IPS DF 4.7 (cell line): ENCODE data around the gene AKR1E2.
A peak's percentile ranks its signal among the peaks of the same experiment; 100 is the strongest.

Experiments
- DNase-seq: peaks from one replicate; pipeline ENCODE4 v3.0.0-alpha.2; 2013; ENCODE audit warnings: low spot score; ENCODE audit errors: extremely low read depth

AKR1E2 gene

DNA sequence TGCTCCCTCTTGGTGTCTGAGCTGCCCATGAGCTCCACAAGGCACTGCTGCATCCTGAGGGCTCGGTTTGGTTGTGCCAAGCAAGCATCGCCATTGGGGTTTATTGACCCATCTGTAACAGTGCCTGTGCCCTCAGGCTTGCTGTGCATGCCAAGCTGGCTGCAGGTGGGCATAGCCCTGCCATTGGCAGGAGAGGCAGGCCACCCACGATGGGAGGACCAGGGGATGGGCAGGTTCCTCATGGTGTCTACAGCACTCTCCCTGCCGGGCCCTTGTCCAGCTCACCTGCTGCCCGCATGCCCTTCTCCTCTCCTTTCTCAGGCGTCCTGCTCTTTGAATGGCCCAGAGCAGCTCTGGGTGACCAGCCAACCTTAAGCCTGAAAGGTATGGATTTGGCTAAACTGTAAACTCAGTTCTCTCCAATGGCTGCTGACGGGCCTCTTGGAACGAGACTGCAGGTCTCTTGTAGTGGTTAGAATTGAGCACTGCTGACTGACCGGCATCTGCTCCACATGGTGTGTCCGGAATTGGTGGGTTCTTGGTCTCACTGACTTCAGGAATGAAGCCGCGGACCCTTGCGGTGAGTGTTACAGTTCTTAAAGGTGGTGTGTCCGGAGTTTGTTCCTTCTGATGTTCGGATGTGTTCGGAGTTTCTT lies 17.6 kb downstream of the AKR1E2 start:
- no peak for DNase-seq

DNA sequence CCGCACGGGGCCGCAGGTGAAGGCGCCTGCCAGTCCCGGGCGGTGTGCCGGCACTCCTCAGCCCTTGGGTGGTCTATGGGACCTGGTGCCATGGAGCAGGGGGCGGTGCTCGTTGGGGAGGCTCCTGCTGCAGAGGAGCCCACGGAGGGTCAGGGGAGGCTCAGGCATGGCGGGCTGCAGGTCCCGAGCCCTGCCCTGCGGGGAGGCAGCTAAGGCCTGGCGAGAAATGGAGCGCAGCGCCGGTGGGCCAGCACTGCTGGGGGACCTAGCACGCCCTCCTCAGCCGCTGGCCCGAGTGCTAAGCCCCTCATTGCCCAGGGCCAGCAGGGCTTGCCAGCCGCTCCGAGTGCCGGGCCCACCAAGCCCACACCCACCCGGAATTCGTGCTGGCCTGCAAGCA lies 18.9 kb downstream of the AKR1E2 start:
- no peak for DNase-seq

DNA sequence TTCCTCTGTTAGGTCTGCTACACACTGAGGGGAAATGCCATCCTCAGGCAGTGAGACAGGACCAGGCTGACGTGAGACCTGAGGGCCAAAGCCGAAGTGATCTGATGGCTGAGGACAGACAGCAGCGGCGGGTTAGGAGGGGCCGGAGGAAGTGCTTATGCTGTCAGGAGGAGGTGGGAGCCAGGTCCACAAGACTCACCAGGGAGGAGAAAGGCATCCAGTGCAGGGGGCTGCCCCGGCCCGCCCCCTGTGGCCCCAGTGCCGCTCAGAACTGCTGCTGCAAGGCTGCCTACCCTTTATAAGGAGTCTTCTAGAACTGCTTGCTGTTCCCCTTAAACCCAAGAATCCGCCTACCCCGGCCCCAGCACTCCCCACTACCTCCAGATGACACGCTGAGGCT lies 19.8 kb downstream of the AKR1E2 start:
- DNase-seq, result no peak

DNA sequence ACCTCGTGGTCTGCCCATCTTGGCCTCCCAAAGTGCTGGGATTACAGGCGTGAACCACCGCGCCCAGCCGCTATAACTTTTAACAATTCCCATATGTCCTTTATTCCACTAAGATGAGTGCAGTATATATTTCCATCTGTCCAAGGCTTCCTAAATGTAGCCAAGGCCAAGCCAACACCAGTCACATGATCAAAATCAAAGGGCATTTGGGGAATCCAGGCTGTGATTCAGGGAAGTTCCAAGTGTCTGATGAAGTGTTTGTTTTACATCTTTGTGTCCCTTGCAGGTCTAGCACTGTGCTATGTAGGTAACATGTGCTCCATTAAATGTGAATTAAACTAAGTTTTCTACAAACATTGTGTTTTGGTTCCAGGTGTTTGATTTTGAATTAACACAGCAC lies 20.8 kb downstream of the AKR1E2 start:
- DNase-seq, result no peak

DNA sequence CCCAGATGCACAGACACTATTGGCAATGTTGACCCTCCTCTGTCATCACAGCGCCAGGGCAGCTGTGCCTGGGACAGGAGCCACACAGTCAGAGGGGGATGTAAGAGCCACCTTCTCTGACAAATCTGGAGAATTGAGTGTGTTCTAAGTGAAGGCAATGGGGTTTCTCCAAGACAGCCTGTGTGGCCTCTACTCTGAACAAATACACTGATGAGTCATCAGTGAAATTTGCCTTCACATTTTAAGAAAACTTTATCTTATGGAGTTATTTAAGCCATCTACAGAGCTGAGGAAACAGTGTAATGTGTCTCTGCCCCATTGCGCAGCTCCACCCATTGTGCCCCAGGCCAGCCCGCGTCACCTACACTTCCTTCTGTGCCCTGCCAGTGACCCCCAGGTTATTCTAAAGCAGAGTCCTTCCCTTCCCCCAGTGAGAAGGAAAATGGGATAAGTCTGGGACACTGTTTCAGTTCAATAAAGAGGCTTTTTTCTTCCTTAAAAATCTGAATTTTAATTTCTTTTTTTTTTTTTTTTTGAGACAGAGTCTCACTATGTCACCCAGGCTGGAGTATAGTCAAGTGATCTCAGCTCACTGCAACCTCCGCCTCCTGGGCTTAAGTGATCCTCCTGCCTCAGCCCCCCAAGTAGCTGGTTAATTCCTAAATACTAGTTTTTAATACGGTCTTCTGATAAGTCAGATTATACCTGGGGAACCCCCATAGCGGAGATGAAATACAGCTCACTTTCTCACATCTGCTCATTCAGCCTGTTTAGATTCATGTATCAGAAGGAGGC lies 21.8 kb downstream of the AKR1E2 start:
- DNase-seq, result no peak

DNA sequence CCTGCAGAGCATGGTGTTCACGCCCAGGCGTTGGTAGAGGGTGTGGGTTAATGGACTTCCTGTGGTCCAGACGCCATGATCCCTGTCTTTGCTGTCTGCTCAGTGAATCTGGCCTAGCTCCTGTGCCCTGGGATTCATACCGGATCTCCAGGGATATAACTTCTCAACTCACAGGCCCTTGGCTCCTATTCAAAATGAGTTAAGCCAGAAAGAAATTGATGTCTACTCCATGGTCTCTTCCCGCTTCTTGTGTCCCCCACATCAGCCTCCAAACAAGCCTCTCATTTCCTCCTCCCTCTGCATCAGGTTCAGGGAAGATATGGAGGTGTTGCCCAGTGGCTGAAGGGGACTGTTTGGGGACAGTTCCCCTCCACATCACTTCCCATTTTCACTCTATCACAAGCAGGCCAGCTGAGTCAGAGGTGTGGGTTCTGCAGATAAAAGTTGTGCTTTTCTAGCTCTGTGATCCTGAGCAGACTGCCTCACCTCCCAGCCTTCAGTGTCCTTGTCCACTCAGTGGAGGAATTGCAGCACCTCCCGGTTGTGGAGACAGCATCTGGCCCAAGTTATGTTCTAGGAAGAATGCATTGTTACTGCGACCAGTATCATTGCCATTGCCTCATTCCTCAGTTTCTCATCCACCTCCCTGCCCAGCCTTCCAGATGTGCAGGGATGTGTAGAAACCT lies 22.5 kb downstream of the AKR1E2 start:
- no peak for DNase-seq

DNA sequence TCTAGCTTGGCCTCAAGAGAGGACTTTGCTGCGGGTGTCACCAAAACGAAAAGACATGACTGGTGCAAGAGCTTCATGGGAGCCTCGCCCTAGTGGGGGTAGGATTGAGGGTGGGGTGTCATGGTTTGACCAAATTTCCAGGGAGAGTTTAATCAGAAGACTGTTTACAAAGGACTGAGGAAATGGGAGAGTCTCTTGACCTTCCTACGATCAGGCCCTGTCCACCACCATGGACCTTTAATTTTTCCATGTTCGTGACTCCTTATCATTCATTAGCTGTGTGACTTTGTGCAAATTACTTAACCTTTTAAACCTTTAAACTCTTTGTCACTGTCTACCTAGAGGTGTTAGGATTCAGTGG lies 23.0 kb downstream of the AKR1E2 start:
- no peak for DNase-seq

DNA sequence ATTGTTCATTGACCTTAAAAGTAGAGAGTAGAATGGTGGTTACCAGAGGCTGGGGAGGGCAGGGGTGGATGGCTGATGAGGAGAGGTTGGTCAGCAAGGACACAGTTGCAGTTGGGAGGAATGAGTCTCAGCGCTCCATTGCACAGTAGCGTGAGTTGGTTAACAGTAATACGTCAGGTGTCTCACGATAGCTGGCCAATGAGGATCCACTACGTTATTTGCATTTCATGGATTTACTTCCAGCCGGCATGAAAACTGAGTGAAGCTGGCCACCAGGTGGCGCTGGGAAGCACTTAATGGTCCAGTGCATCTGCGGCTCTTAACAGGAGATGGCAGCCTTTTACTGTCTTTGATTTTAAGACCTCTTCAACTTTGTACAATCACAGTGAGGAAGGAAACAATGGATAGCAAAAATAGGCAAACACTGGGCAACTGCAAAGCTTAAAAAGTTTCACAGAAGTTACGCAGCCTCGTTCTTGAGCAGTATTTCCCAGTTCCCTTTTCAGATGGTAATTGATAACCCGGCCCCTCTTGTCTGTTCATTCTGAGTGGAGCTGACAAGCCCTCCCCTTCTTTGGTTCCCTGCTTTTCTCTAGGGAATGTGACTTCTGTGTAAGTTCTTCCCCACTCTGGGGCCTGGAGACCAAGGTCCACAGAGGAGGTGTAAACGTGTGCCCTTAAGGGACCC lies 23.7 kb downstream of the AKR1E2 start:
- peak; percentile 89 for DNase-seq

DNA sequence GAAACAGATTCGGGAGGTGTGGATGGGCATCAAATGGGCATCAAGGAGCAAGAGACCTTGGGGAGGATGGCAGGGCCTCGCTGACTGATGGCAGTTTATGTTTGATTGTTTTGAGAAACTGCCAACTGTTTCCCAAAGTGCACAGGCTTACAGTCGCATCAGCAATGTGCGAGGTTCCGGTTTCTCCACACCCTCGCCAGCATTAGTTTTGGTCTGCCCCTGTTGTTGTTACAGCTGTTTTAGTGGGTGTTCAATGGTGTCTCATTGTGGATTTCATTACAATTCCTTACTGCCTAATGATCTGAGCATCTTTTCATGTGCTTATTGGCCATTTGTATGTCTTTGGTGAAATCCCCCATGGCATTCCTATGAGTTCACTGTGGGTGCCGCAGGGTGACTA lies 24.4 kb downstream of the AKR1E2 start:
- DNase-seq, result no peak

DNA sequence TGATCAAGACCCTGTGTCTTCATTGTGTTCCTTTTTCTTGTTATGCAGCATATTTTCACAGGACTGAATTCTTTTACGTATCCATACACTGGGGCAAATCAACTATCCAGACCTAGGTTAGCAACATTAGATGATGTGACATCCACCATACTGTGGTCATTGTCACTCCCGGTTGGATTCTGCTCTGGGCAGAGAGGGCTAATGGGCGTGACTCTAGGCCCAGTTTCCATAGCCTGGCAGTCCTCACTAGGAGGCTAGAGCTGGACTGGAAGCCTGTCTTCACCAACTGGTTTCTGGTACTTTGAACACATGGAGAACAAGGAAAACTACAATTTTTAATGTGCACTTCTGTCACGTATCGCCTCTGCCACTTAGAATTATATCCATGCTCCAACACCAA lies 25.2 kb downstream of the AKR1E2 start:
- no peak for DNase-seq

DNA sequence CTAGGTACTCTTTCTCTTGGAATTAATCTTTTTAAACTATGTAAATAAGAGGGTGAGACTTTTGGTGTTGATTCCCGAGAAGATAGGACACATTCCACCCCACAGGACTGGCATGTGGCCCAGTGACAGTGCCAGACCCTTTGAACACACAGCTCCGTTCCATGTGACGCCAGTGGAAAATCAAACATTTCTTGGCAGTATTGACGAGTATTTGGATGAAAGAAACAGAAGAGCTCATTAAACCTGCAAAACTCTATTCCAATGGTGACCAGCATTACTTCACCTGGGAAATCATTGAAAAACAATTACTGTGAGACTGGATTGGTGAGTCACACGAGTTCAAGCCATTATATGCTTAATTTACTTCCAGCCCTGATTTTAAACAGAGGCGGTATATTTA lies 25.8 kb downstream of the AKR1E2 start:
- DNase-seq, result no peak

DNA sequence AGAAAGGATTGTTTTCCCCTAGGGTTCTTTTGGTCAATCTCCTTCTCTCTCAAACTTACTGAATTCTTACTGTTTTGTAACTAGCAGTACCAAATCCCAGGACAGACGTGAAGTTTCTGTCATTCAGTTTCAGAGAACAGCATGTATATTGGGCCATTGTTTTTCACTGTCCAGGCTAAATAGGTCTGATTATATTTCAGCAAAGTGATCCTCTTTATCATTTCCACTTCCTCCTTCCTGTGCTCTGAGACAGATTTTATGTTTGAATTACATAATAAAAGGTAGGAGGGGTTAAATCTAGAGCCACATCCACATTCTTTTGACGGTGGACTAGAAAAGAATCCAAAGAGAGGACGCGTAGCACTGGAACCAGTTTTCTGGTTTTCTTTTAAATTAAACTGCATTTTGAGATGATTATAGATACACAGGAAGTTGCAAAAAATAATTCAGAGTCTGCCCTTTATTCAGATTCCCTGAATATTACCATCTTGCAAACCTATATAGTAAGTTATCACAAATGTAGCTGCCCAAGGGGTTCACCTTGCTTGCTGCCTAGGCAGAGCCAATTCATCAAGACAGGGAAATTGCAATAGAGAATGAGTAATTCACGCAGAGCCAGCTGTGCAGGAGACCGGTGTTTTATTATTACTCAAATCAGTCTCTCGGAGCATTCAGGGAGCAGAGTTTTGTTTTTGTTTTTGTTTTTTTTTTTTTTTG lies 40.1 kb downstream of the AKR1E2 start:
- no peak for DNase-seq

DNA sequence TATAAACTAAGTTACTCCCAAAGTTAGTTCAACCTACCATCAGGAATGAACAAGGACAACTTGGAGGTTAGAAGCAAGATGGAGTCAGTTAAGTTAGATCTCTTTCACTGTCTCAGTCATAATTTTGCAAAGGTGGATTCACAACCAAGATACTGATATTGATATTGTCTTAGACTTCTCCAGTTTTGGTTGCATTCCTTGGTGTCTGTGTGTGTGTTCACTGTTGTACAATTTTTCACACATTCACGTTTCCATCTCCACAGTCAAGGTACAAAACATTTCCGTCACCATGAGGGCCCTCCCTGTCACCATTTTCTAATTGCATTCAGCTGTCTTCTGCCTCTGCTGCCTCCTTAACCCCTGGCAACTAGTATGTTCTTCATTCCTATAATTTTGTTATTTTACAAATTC lies 41.1 kb downstream of the AKR1E2 start:
- DNase-seq, result no peak

DNA sequence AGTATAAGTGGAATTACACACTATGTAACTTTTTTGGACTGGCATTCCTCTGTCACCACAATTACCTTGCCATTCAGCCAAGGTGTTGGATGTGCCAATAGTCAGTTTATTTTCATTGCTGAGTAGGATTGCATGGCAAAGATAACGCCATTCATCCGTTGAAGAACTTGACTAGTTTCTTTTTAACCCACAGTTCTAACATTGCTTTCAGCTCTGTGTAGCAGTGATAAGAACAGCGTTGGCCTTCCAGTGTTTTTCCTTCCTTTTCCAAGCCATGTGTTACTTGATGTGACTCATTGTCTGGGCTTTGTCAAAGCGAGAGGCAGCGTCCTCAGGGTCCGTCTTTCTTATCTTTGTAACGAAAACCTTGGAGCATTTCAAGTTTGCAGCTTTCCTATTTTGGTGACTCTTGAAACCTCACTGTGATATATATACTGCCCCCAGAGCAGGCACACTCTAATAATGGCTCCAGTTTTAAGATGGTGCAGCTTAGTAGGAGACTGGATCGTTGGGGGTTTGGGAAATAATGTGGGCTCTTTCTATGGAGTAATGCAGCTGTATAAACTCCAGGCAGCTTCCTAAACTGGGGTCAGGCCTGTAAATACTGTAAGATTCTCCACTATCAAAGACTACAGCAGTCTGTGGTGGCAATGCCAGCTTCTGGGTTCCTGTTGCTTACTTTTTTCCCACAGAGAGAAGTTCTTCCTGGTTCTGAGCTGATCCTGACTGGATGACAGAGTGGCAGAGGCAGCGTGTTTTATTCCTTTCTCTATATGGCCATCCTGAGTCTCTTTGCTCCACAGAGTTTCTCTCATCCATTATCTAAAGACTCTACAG lies 41.7 kb downstream of the AKR1E2 start:
- DNase-seq, result no peak

DNA sequence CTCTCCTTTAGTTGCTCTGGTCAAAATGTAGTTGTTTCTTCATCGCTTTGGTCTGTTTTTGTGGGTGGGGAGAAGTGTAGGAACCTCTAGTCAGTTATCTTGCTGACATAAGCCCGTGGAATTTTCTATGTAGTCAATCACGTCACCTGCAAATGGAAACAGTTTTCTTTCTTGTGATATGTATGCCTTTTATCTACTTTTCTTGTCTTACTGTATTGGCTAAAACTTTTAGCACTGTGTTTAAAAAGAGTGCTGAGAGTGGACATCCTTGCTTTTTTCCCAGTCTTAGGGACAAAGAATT lies 42.3 kb downstream of the AKR1E2 start:
- DNase-seq, result no peak

DNA sequence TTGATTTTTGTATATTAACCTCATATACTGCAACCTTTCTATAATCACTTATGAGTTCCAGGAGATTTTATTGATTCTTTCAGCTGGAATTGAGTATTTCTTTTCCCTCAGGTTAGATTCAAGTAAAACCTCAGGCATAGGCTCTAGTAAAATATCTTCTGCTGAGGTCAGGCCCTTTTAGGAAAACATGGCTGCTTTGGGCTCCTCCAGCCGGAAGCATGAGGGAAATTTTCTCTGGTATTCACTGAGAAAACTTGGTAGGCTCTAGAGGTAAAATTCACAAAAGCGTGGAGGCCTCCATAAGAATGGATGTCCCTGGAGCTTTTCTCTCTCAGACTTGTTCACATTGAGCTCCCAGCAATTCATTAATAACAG lies 56.7 kb downstream of the AKR1E2 start:
- no peak for DNase-seq

DNA sequence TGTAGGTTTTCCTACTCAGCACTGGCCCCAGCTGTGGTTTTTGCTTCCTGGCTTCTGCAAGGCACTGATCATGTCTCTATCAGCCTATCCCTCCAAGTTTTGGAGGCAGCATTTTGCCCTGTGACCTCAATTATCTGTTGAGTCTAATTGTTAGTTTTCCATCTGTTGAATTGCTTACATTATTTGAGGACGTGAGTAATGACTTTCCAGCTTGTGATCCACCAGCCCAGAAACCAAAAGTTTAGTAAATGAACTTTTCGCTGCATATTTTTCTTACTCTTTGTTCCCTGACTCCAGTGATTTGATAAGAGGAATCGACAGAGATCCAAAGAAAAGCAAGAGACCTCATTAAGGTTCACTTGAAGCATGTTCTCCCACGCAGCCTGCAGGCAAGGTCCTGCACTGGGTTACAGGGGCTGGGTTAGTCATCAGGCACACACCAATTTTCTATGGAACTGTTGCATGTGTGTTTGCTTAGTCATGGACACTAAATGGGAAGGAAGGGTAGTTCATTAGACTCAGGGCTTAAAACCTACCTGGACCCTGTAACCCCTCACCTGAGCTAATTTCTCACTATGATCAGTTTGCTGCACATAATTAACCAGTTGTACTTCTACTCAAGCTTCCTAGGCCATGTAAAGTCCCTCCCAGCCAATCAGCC lies 57.2 kb downstream of the AKR1E2 start:
- DNase-seq, result no peak

DNA sequence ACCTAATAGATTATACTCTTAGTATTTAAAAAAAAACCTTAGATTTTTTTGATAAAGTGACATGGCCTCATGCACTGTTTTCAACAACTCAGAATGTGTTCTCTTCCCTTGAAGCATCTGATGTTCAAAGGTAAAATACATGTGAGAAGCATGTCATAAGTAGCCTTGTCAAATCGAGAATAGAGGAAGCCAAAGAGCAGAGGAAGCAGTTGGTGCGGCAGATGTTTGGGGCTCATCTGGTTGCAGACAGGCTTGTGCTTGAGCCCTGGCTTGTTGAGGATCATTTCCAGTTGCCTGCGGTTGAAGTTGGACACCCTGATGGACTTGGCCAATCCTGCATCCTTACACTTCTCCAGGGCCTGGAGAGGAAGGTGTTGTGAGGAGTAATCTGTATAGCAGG lies 59.2 kb downstream of the AKR1E2 start:
- DNase-seq, result no peak

DNA sequence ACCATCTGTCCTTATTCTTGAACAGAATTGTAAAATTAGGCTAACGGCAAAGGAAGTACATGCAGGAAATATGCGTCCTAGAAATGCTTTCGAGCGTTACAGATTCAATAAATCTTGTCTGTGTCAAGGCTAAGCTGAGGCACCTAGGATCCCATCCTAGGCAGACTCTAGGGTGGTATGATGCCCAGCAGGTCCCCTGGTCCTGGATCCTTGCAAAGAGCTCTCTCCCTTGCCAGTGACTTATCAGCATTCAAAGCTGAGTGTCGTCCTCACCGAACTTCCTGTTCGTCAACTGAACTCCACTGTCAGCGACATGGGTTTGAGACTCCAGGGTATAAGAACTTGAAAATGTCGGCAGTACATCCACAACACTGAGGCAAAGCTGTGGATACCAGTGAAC lies 61.5 kb downstream of the AKR1E2 start:
- no peak for DNase-seq

DNA sequence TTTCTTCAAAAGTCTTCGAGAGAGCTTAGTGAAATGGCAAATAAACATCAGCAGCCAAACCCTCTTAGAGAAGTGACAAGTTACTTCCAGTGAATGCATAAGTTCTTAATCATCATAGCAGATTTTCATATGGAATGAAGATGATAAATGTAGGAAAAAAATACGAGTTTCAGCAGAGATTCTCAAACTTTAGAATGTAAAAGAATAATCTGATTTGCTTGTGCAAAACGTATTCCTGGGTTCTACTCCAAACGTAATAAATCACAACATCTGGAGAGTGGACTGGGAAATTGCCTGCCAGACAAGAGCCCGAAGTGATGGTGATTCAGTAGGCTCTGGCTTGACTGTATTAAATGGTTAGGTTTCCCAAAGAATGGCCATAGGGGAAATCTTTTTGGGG lies 62.2 kb downstream of the AKR1E2 start:
- DNase-seq, result no peak
